OCI-LY3 (cell line): ENCODE results near the gene OPN5.

Source experiments
- H2AFZ ChIP-seq: fragments of 200-600, 300-600 bp; shearing (Covaris generic); 2 replicates; pipeline ENCODE4 v1.6.0; 2014; ENCODE audit warnings: antibody characterized with exemption, low read depth, low read length
- H3K27ac ChIP-seq: fragments of 200-600, 300-600 bp; sonication (generic); 2 replicates; pipeline ENCODE4 v1.5.1; 2014; ENCODE audit warnings: mild to moderate bottlenecking, low read length, moderate library complexity, mixed read lengths
- H3K27me3 ChIP-seq: fragments of 200-600, 300-600 bp; sonication (generic); 2 replicates; pipeline ENCODE4 v1.6.1; 2014; ENCODE audit warnings: low read depth, low read length, mixed read lengths
- H3K36me3 ChIP-seq: fragments of 200-600, 300-600 bp; sonication (generic); replicated peaks from 2 replicates; pipeline ENCODE3; 2014; ENCODE audit warnings: low read depth, low read length, mixed read lengths
- H3K4me1 ChIP-seq: fragments of 300-600, 200-600 bp; sonication (generic); 2 replicates; pipeline ENCODE4 v1.6.1; 2014; ENCODE audit warnings: low read length, mixed read lengths
- H3K4me2 ChIP-seq: fragments of 200-600, 300-600 bp; sonication (generic); 2 replicates; pipeline ENCODE4 v1.6.1; 2014; ENCODE audit warnings: low read length, mixed read lengths
- H3K4me3 ChIP-seq: fragments of 300-600, 200-600 bp; sonication (generic); 2 replicates; pipeline ENCODE4 v1.5.1; 2014; ENCODE audit warnings: antibody characterized with exemption, mild to moderate bottlenecking, low read length, moderate library complexity
- H3K79me2 ChIP-seq: fragments of 300-600, 200-600 bp; shearing (Covaris generic); 2 replicates; pipeline ENCODE4 v1.6.1; 2014; ENCODE audit warnings: mild to moderate bottlenecking, low read length, mixed read lengths
- H3K9ac ChIP-seq: fragments of 300-600, 200-600 bp; shearing (Covaris generic); 2 replicates; pipeline ENCODE4 v1.6.0; 2014; ENCODE audit warnings: mild to moderate bottlenecking, low read length, moderate library complexity
- H3K9me3 ChIP-seq: fragments of 200-600, 300-600 bp; shearing (Covaris generic); 2 replicates; pipeline ENCODE4 v1.6.1; 2014; ENCODE audit warnings: low read length, mixed read lengths; ENCODE audit not compliant: insufficient read depth
- H4K20me1 ChIP-seq: fragments of 200-600, 300-600 bp; sonication (generic); 2 replicates; pipeline ENCODE4 v1.6.1; 2016; ENCODE audit warnings: low read length, mixed read lengths; ENCODE audit not compliant: insufficient read depth
- EZH2phosphoT487 ChIP-seq: fragments of 200-600 bp; shearing (Covaris generic); IDR thresholded peaks from 2 replicates; pipeline ENCODE4 v1.6.1; 2018; ENCODE audit warnings: antibody characterized with exemption, mixed run types, low read depth
- TF ChIP-seq, protein P1 (sequence below): fragments of 200-600, 300-600 bp; sonication (generic); IDR thresholded peaks from 2 replicates; pipeline ENCODE4 v1.5.1; 2014; ENCODE audit warnings: antibody characterized with exemption, low read length, low read depth

The OPN5 gene

DNA sequence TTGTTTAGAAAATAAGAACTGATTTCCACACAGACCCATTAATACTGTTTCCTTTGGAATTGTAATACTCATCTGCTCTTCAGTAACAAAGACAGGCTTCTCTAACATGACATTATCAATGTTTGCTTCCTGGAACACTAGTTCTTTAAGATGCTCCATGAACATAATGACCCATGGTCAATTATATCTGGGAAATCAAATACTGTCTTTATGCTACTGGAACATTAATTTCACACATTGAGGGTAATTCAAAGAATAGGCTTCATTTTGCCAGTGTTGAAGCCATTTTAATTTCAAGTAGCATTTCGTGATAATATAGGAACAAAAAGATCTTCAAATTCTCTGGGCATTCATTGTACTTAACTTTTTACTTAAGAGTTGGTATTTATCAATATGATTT, 80.9 kb downstream of the OPN5 start:
- Histone ChIP-seq H2AFZ (no peak overlapping the region), H3K36me3 (no peaks in the 10 kb centered on the region), H3K4me1 (peaks cover 2% of the 10 kb centered on the region; the same call in 1 of the 2 replicates), H3K4me3 (no peak overlapping the region), H3K79me2 (no peaks in the 10 kb centered on the region), H3K27ac (no peak overlapping the region), H3K27me3 (no peaks in the 10 kb centered on the region), H3K9ac (no peak overlapping the region), H3K4me2 (no peak overlapping the region), H4K20me1 (no peaks in the 10 kb centered on the region), H3K9me3 (no peaks in the 10 kb centered on the region)
- TF ChIP-seq, protein P1, sequence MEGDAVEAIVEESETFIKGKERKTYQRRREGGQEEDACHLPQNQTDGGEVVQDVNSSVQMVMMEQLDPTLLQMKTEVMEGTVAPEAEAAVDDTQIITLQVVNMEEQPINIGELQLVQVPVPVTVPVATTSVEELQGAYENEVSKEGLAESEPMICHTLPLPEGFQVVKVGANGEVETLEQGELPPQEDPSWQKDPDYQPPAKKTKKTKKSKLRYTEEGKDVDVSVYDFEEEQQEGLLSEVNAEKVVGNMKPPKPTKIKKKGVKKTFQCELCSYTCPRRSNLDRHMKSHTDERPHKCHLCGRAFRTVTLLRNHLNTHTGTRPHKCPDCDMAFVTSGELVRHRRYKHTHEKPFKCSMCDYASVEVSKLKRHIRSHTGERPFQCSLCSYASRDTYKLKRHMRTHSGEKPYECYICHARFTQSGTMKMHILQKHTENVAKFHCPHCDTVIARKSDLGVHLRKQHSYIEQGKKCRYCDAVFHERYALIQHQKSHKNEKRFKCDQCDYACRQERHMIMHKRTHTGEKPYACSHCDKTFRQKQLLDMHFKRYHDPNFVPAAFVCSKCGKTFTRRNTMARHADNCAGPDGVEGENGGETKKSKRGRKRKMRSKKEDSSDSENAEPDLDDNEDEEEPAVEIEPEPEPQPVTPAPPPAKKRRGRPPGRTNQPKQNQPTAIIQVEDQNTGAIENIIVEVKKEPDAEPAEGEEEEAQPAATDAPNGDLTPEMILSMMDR = no peak
- TF ChIP-seq EZH2phosphoT487 = no peak

DNA sequence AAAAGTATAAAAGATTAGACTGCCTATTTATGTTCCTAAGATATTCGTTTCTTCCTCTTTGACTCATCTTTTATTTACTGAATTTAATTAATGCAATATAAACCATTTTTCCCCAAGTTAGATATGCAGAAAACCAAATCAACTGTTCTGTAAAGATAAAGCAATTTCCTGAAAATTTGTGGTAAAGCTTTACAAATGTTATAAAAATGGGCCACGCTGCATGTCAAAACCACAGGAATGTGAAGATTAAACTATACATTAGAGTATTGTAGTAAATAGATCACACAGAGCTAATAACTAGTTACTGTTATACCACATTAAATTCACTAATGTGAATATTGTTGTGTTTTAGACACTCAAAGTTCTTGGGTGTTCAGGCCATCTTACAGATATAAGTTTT, 83.4 kb downstream of the OPN5 start:
- H4K20me1 ChIP-seq = no peaks in the 10 kb centered on the region
- no peaks in the 10 kb centered on the region for H3K79me2 ChIP-seq
- no peaks in the 10 kb centered on the region for H3K9me3 ChIP-seq
- no peak overlapping the region for H3K4me2 ChIP-seq
- H3K27ac ChIP-seq = no peak overlapping the region
- H3K36me3 ChIP-seq = no peaks in the 10 kb centered on the region
- H3K4me1 ChIP-seq = peaks cover 9% of the 10 kb centered on the region
- no peak overlapping the region for H3K9ac ChIP-seq
- no peaks in the 10 kb centered on the region for H3K27me3 ChIP-seq
- no peak overlapping the region for H3K4me3 ChIP-seq
- no peak overlapping the region for H2AFZ ChIP-seq
- no peak for TF ChIP-seq EZH2phosphoT487
- TF ChIP-seq, protein P1 = no peak

DNA sequence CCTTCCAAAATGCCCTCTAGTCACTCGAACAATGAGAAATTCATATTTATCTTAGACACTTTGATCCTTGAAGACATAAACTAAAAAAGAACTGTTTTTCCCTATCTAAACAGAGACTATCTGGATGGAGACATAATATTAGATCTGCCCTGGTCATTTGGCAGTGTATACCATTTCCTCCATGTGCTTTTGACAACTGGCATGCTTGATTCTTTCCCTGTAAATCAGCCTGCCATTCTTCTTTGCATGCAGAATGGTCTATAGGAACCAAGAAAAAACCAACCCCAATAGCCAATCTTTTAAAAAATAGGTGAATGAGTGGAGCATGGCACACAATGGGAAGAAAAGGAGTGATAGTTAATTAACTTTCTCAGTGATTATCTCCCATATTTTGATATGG, 93.8 kb downstream of the OPN5 start:
- Histone ChIP-seq H3K27me3 (no peaks in the 10 kb centered on the region), H3K9me3 (no peaks in the 10 kb centered on the region), H3K27ac (no peak overlapping the region), H3K36me3 (no peaks in the 10 kb centered on the region), H2AFZ (no peak overlapping the region), H3K79me2 (no peaks in the 10 kb centered on the region), H3K4me1 (peaks cover 7% of the 10 kb centered on the region), H3K9ac (no peak overlapping the region), H4K20me1 (no peaks in the 10 kb centered on the region), H3K4me2 (no peak overlapping the region), H3K4me3 (no peak overlapping the region)
- TF ChIP-seq EZH2phosphoT487 = no peak
- TF ChIP-seq, protein P1 = no peak
